PC-9 (cell line): ENCODE data around the gene CAPZA2. TPM values are rescaled to one million over a fixed set of nuclear protein-coding genes. Genes with fewer than 3 reads are reported as not detected.

Experiments
- BruUV-seq: library from RNA; stranded (reverse); fragments of 400-500 nt; replicated peaks from 2 replicates; lab custom pipeline; 2021; lab: Mats Ljungman, UMichigan
- CTCF ChIA-PET: fragments of 300-600 bp; sonication (Branson Sonifier 250); formaldehyde crosslinking; loops from one replicate; lab custom pipeline; 2022; ENCODE audit warnings: antibody characterized with exemption; lab: Charles Lee
- POLR2A ChIA-PET: fragments of 300-600 bp; sonication (Branson Sonifier 250); formaldehyde crosslinking; loops from one replicate; lab custom pipeline; 2022; ENCODE audit warnings: antibody characterized with exemption; ENCODE audit not compliant: unreplicated experiment; lab: Charles Lee
- DNase-seq, 2 experiments: peaks; one replicate each; pipeline versions ENCODE4 v3.0.0 to v3.0.0-alpha.2; 2015 to 2022; ENCODE audit warnings: mixed read lengths in 1 of 2
- H2AFZ ChIP-seq: fragments of 200-600 bp; sonication (generic); 2 replicates; pipeline ENCODE4 v1.8.1; 2017; ENCODE audit warnings: antibody characterized with exemption
- H3F3A ChIP-seq: fragments of 200-600 bp; sonication (generic); 2 replicates; pipeline ENCODE4 v1.8.1; 2017; ENCODE audit warnings: antibody characterized with exemption, mild to moderate bottlenecking, low read depth; ENCODE audit not compliant: insufficient read depth
- H3K27ac ChIP-seq: fragments of 200-600 bp; sonication (generic); 2 replicates; pipeline ENCODE4 v1.6.1; 2016; ENCODE audit warnings: mixed run types
- H3K27me3 ChIP-seq: fragments of 200-600 bp; sonication (generic); 2 replicates; pipeline ENCODE4 v1.6.1; 2016; ENCODE audit warnings: low read depth, mixed run types; ENCODE audit not compliant: insufficient read depth
- H3K36me3 ChIP-seq: fragments of 200-600 bp; sonication (generic); 2 replicates; pipeline ENCODE4 v1.6.1; 2016; ENCODE audit warnings: low read depth, mixed run types
- H3K4me1 ChIP-seq: fragments of 200-600 bp; sonication (generic); replicated peaks from 2 replicates; pipeline ENCODE4 v1.6.1; 2016; ENCODE audit warnings: mixed run types; ENCODE audit not compliant: insufficient read depth
- H3K4me2 ChIP-seq: fragments of 200-600 bp; sonication (generic); 2 replicates; pipeline ENCODE4 v1.6.1; 2017; ENCODE audit warnings: mixed run types
- H3K4me3 ChIP-seq: fragments of 200-600 bp; sonication (generic); 2 replicates; pipeline ENCODE4 v1.6.1; 2016; ENCODE audit warnings: mixed run types
- H3K79me2 ChIP-seq: fragments of 200-600 bp; sonication (generic); 2 replicates; pipeline ENCODE4 v1.6.1; 2017; ENCODE audit warnings: low read depth, mixed run types
- H3K9me2 ChIP-seq: fragments of 200-600 bp; sonication (generic); 2 replicates; pipeline ENCODE4 v1.8.1; 2017; ENCODE audit warnings: mild to moderate bottlenecking; ENCODE audit not compliant: insufficient read depth
- H3K9me3 ChIP-seq: fragments of 200-600 bp; sonication (generic); 2 replicates; pipeline ENCODE4 v1.8.1; 2016; ENCODE audit warnings: low read depth; ENCODE audit not compliant: insufficient read depth
- H4K20me1 ChIP-seq: fragments of 200-600 bp; sonication (generic); 2 replicates; pipeline ENCODE4 v1.8.1; 2017; ENCODE audit not compliant: insufficient read depth
- CTCF ChIP-seq: fragments of 200-600 bp; sonication (generic); conservative IDR thresholded peaks from 2 replicates; pipeline ENCODE4 v1.6.1; 2017; ENCODE audit warnings: mixed run types, antibody characterized with exemption, mild to moderate bottlenecking, moderate library complexity
- EZH2 ChIP-seq: fragments of 200-600 bp; sonication (generic); IDR thresholded peaks from 2 replicates; pipeline ENCODE4 v1.8.0; 2017; ENCODE audit warnings: antibody characterized with exemption, low read depth
- intact Hi-C: fragments of 100-400 bp; cut with micrococcal nuclease; formaldehyde crosslinking; loops from one replicate; pipeline ENCODE4 v1.10.0; 2022; ENCODE audit not compliant: unreplicated experiment
- total RNA-seq: library from RNA; stranded (reverse); gene quantifications from 2 replicates; pipeline ENCODE4 v1.2.3, GENCODE V29; 2021

Gene CAPZA2
- total RNA-seq, 1 experiment from 2014 or later = 171 TPM

- Histone ChIP-seq H3K27ac (no peak overlapping the region), H3K4me3 (no peak overlapping the region), H4K20me1 (no peaks in the 10 kb centered on the region), H3K27me3 (no peaks in the 10 kb centered on the region), H2AFZ (no peak overlapping the region), H3K4me2 (no peak overlapping the region), H3K9me2 (no peaks in the 10 kb centered on the region), H3F3A (no peaks in the 10 kb centered on the region), H3K4me1 (peaks cover 13% of the 10 kb centered on the region; the same call in 1 of the 2 replicates), H3K79me2 (no peaks in the 10 kb centered on the region), H3K9me3 (no peaks in the 10 kb centered on the region), H3K36me3 (no peaks in the 10 kb centered on the region)
- BruUV-seq = no TSS peak
- ChIA-PET CTCF (no interaction called here), POLR2A (no interaction called here)
- peak; percentile 28 to 68 for DNase-seq
- TF ChIP-seq EZH2 (no peak), CTCF (no peak)
- intact Hi-C loops = loop anchor here (1.0 kb wide), 1 partner anchor 25 kb away; the partner anchor contains the start of gene CAPZA2
Observed at GRCh38 chr7:116836911-116837310, 25.5 kb upstream of the CAPZA2 start.

- H3K9me2 ChIP-seq = no peaks in the 10 kb centered on the region
- H3K9me3 ChIP-seq = no peaks in the 10 kb centered on the region
- H3K4me2 ChIP-seq = no peak overlapping the region
- H3K79me2 ChIP-seq = no peaks in the 10 kb centered on the region
- ChIA-PET CTCF (no interaction called here), POLR2A (no interaction called here)
- no peak for TF ChIP-seq CTCF
- no peak for TF ChIP-seq EZH2
- no peaks in the 10 kb centered on the region for H3F3A ChIP-seq
- no peaks in the 10 kb centered on the region for H3K27me3 ChIP-seq
- H3K27ac ChIP-seq = no peak overlapping the region
- intact Hi-C loops = loop anchor here (1.0 kb wide), 1 partner anchor 25 kb away; the partner anchor contains the start of gene CAPZA2
- no peaks in the 10 kb centered on the region for H4K20me1 ChIP-seq
- H2AFZ ChIP-seq = no peak overlapping the region
- no peaks in the 10 kb centered on the region for H3K36me3 ChIP-seq
- BruUV-seq = no TSS peak
- peaks cover 13% of the 10 kb centered on the region; the same call in 1 of the 2 replicates for H3K4me1 ChIP-seq
- DNase-seq = no peak
- no peak overlapping the region for H3K4me3 ChIP-seq
Observed at GRCh38 chr7:116837586-116837985, 24.8 kb upstream of the CAPZA2 start.

GRCh38 chr7:116840256-116840655 is 22.1 kb upstream of the CAPZA2 start:
- Histone ChIP-seq H3F3A (no peaks in the 10 kb centered on the region), H3K4me1 (peaks cover 13% of the 10 kb centered on the region; the same call in 1 of the 2 replicates), H3K27me3 (no peaks in the 10 kb centered on the region), H3K9me2 (no peaks in the 10 kb centered on the region; the same call in 1 of the 2 replicates), H3K4me3 (no peak overlapping the region), H3K4me2 (no peak overlapping the region), H3K36me3 (no peaks in the 10 kb centered on the region), H3K27ac (no peak overlapping the region), H2AFZ (no peak overlapping the region), H3K9me3 (no peaks in the 10 kb centered on the region), H3K79me2 (no peaks in the 10 kb centered on the region), H4K20me1 (no peaks in the 10 kb centered on the region)
- ChIA-PET CTCF (no interaction called here), POLR2A (no interaction called here)
- no peak for DNase-seq
- TF ChIP-seq EZH2 = no peak
- no peak for TF ChIP-seq CTCF
- intact Hi-C loops = loop anchor here (2.0 kb wide), 1 partner anchor 15 kb away; no protein-coding TSS in a partner anchor
- no TSS peak for BruUV-seq
